Natural killer cell (primary cell): ENCODE measurements around the gene ARHGAP26. TPM values are rescaled to one million over a fixed set of nuclear protein-coding genes. Genes with fewer than 3 reads are reported as not detected.

Source experiments
- ATAC-seq, 3 donors: fragments of 150-1000 bp in 2 of 3; fragments of 200-7000 bp in 1 of 3; cut with Tn5 transposase; 1 replicate in 1 of 3; 2 replicates in 2 of 3; pipeline ENCODE4 v1.10.0; 2021; ENCODE audit warnings: mild to moderate bottlenecking in 2 of 3, moderate library complexity in 2 of 3
- DNase-seq, 2 donors: peaks; one replicate each; pipeline versions ENCODE4 v3.0.0 to v3.0.0-alpha.2; 2013 to 2021; ENCODE audit warnings: mixed read lengths in 1 of 2
- H3K27ac ChIP-seq: one replicate; pipeline ENCODE4 v1.5.1; 2013; ENCODE audit warnings: mild to moderate bottlenecking, low read length
- H3K27me3 ChIP-seq: one replicate; pipeline ENCODE4 v1.6.1; 2013; ENCODE audit warnings: low read length; ENCODE audit not compliant: control insufficient read depth, insufficient read depth
- H3K36me3 ChIP-seq: one replicate; pipeline ENCODE4 v1.6.1; 2013; ENCODE audit warnings: low read length; ENCODE audit not compliant: control insufficient read depth, insufficient read depth
- H3K4me1 ChIP-seq: one replicate; pipeline ENCODE4 v1.6.1; 2013; ENCODE audit warnings: low read length; ENCODE audit not compliant: control insufficient read depth, insufficient read depth
- H3K4me3 ChIP-seq: one replicate; pipeline ENCODE4 v1.5.1; 2013; ENCODE audit warnings: low read length
- H3K9me3 ChIP-seq: one replicate; pipeline ENCODE4 v1.6.1; 2013; ENCODE audit warnings: low read length; ENCODE audit not compliant: control insufficient read depth, insufficient read depth
- H3K27ac Mint-ChIP-seq, 2 donors: one replicate each; pipeline ENCODE4 v1.8.0; 2022; ENCODE audit warnings: mild to moderate bottlenecking in 2 of 2, mixed read lengths in 2 of 2, moderate library complexity in 1 of 2
- H3K27me3 Mint-ChIP-seq, 2 donors: one replicate each; pipeline ENCODE4 v1.8.0; 2022; ENCODE audit warnings: low read depth in 2 of 2, mixed read lengths in 2 of 2
- H3K36me3 Mint-ChIP-seq: one replicate; pipeline ENCODE4 v1.8.0; 2022; ENCODE audit warnings: mixed read lengths
- H3K4me1 Mint-ChIP-seq, 2 donors: one replicate each; pipeline ENCODE4 v1.8.0; 2022; ENCODE audit warnings: mixed read lengths in 2 of 2
- H3K4me3 Mint-ChIP-seq: one replicate; pipeline ENCODE4 v1.8.0; 2022; ENCODE audit warnings: mild to moderate bottlenecking, moderate library complexity, mixed read lengths
- H3K9me3 Mint-ChIP-seq, 2 donors: one replicate each; pipeline ENCODE4 v1.8.0; 2022; ENCODE audit warnings: mixed read lengths in 2 of 2
- CTCF ChIP-seq: fragments of 200-600 bp; IDR thresholded peaks from one replicate; pipeline ENCODE4 v1.8.0; 2022; ENCODE audit warnings: antibody characterized with exemption
- WGBS: methylation state at CpG from one replicate; pipeline ENCODE4 v1.1.7; 2013; ENCODE audit warnings: missing lambda C conversion rate; ENCODE audit not compliant: insufficient coverage; 5-methylcytosine and 5-hydroxymethylcytosine counted together
- intact Hi-C: fragments of 100-400 bp; cut with micrococcal nuclease; formaldehyde crosslinking; loops from one replicate; pipeline ENCODE4 v1.14.2; 2022
- total RNA-seq, 4 donors: library from RNA; stranded (reverse); fragments of 120-200 nt in 1 of 4; gene quantifications; one replicate each; pipeline versions ENCODE4 v1.2.3 to v1.2.4, GENCODE V29; 2013 to 2022

The ARHGAP26 gene
- total RNA-seq, 3 donors from 2014 or later (not counting 1 experiment from before 2014, with no cell fraction given) = 153 to 159 (median 158) TPM

GRCh38 chr5:143050183-143050582, 280.0 kb downstream of the ARHGAP26 start:
- ATAC-seq = no peak
- intact Hi-C loops = no loop called here
- Mint-ChIP-seq H3K4me1 (peaks cover 43 to 44% of the 10 kb centered on the region in 2 donors), H3K27me3 (no peaks in the 10 kb centered on the region), H3K4me3 (no peak overlapping the region), H3K9me3 (no peaks in the 10 kb centered on the region), H3K27ac (peak overlapping the region; percentile 19 to 37), H3K36me3 (peaks cover 28% of the 10 kb centered on the region)
- H3K27me3 ChIP-seq = no peaks in the 10 kb centered on the region
- H3K27ac ChIP-seq = no peak overlapping the region
- H3K36me3 ChIP-seq = peaks cover 20% of the 10 kb centered on the region
- DNase-seq = no peak
- 83% methylated on average over 4 of the region's 4 CpGs for WGBS
- no peak overlapping the region for H3K4me3 ChIP-seq
- H3K9me3 ChIP-seq = no peaks in the 10 kb centered on the region
- no peak for TF ChIP-seq CTCF
- peaks cover 8% of the 10 kb centered on the region for H3K4me1 ChIP-seq

GRCh38 chr5:143051244-143052058, 281.3 kb downstream of the ARHGAP26 start:
- Mint-ChIP-seq H3K9me3 (no peaks in the 10 kb centered on the region), H3K27me3 (no peaks in the 10 kb centered on the region), H3K4me3 (no peak overlapping the region), H3K4me1 (peaks cover 51 to 54% of the 10 kb centered on the region in 2 donors), H3K27ac (peak overlapping the region in 1 of 2 donors; percentile 7), H3K36me3 (peaks cover 36% of the 10 kb centered on the region)
- ATAC-seq (peak in 1 of 3 donors; percentile 22), DNase-seq (no peak)
- Histone ChIP-seq H3K27me3 (no peaks in the 10 kb centered on the region), H3K4me1 (peaks cover 8% of the 10 kb centered on the region), H3K27ac (no peak overlapping the region), H3K36me3 (peaks cover 32% of the 10 kb centered on the region), H3K9me3 (no peaks in the 10 kb centered on the region), H3K4me3 (no peak overlapping the region)
- no peak for TF ChIP-seq CTCF
- 71% methylated on average over 5 of the region's 7 CpGs for WGBS
- intact Hi-C loops = no loop called here

GRCh38 chr5:143052967-143053682, 282.9 kb downstream of the ARHGAP26 start:
- H3K4me1 Mint-ChIP-seq = peaks cover 55 to 62% of the 10 kb centered on the region in 2 donors
- no peak overlapping the region for H3K4me3 ChIP-seq
- H3K27me3 ChIP-seq = no peaks in the 10 kb centered on the region
- peaks cover 46% of the 10 kb centered on the region for H3K36me3 ChIP-seq
- peaks cover 8% of the 10 kb centered on the region for H3K4me1 ChIP-seq
- ATAC-seq (peak in 1 of 3 donors; percentile 50), DNase-seq (no peak)
- no peak overlapping the region for H3K4me3 Mint-ChIP-seq
- no peaks in the 10 kb centered on the region for H3K27me3 Mint-ChIP-seq
- TF ChIP-seq CTCF = no peak
- H3K9me3 Mint-ChIP-seq = no peaks in the 10 kb centered on the region
- H3K27ac Mint-ChIP-seq = peak overlapping the region; percentile 8 to 77
- intact Hi-C loops = no loop called here
- H3K9me3 ChIP-seq = no peaks in the 10 kb centered on the region
- H3K27ac ChIP-seq = no peak overlapping the region
- peaks cover 40% of the 10 kb centered on the region for H3K36me3 Mint-ChIP-seq
- WGBS = 95% methylated on average over 3 of the region's 3 CpGs
